Endothelial cell of umbilical vein (primary cell): ENCODE data around the gene NAMPT. TPM values are rescaled to one million over a fixed set of nuclear protein-coding genes. Genes with fewer than 3 reads are reported as not detected.

Experiments used
- BruUV-seq: library from RNA; stranded (reverse); fragments of 400-500 nt; replicated peaks from 2 replicates; lab custom pipeline; 2021; lab: Mats Ljungman, UMichigan
- CTCF ChIA-PET: fragments of 300-600, 350-600 bp; sonication (Branson Sonifier 250); formaldehyde crosslinking; loops from one replicate; lab custom pipeline; 2021; ENCODE audit warnings: antibody characterized with exemption, inconsistent platforms; lab: Charles Lee
- POLR2A ChIA-PET: fragments of 300-600, 350-600 bp; sonication (Branson Sonifier 250); formaldehyde crosslinking; loops from one replicate; lab custom pipeline; 2021; ENCODE audit warnings: antibody characterized with exemption, inconsistent platforms; lab: Charles Lee
- DNase-seq: peaks from one replicate; pipeline ENCODE4 v3.0.0-alpha.2; 2011; ENCODE audit warnings: low read depth, low spot score
- FAIRE-seq: peaks from 2 replicates; lab custom pipeline; 2011; peaks lifted over from hg19 to GRCh38; lab: Jason Lieb, UNC
- H2AFZ ChIP-seq: 2 replicates; pipeline ENCODE4 v1.6.0; 2012; ENCODE audit warnings: low read depth, low read length, control low read depth, inconsistent platforms
- H3K27ac ChIP-seq: 2 replicates; pipeline ENCODE4 v1.5.1; 2011; ENCODE audit warnings: low read depth, mild to moderate bottlenecking, control low read depth, low read length, moderate library complexity; ENCODE audit not compliant: insufficient read depth
- H3K27me3 ChIP-seq, 2 experiments: 2 replicates each; pipeline versions ENCODE4 v1.6.0 to v1.6.1; 2011; ENCODE audit warnings: low read length in 2 of 2, mixed read lengths in 1 of 2; ENCODE audit not compliant: control insufficient read depth in 2 of 2, insufficient read depth in 2 of 2
- H3K36me3 ChIP-seq, 2 experiments: 2 replicates in 1 of 2; 3 replicates in 1 of 2; pipeline ENCODE4 v1.5.1; 2011; ENCODE audit warnings: low read length in 2 of 2, mild to moderate bottlenecking in 1 of 2, moderate library complexity in 1 of 2; ENCODE audit not compliant: control insufficient read depth in 2 of 2, insufficient read depth in 2 of 2; ENCODE audit errors: extremely low read depth in 1 of 2
- H3K4me1 ChIP-seq: 3 replicates; pipeline ENCODE4 v1.5.1; 2011; ENCODE audit warnings: mild to moderate bottlenecking, low read length; ENCODE audit not compliant: control insufficient read depth, insufficient read depth; ENCODE audit errors: extremely low read depth
- H3K4me2 ChIP-seq: 2 replicates; pipeline ENCODE4 v1.6.1; 2011; ENCODE audit warnings: low read length, control low read depth, mixed read lengths; ENCODE audit not compliant: insufficient read depth
- H3K4me3 ChIP-seq, 3 experiments: fragments of 200-600 bp in 1 of 3; sonication (generic), shearing (Covaris generic) in 1 of 3; replicated peaks in 1 of 3; 2 replicates each; pipeline ENCODE4 v1.5.1; 2011 to 2016; ENCODE audit warnings: control low read depth in 3 of 3, low read length in 3 of 3, mild to moderate bottlenecking in 2 of 3, inconsistent platforms in 1 of 3, low read depth in 1 of 3, moderate library complexity in 1 of 3; ENCODE audit not compliant: insufficient read depth in 1 of 3
- H3K79me2 ChIP-seq: 2 replicates; pipeline ENCODE4 v1.6.0; 2012; ENCODE audit warnings: low read length, inconsistent platforms; ENCODE audit not compliant: control insufficient read depth, insufficient read depth
- H3K9ac ChIP-seq: replicated peaks from 2 replicates; pipeline ENCODE3; 2011; ENCODE audit warnings: low read length, control low read depth; ENCODE audit not compliant: insufficient read depth; ENCODE audit errors: extremely low read depth
- H3K9me1 ChIP-seq: replicated peaks from 3 replicates; pipeline ENCODE4 v1.6.0; 2011; ENCODE audit warnings: mild to moderate bottlenecking, low read length; ENCODE audit not compliant: control insufficient read depth, insufficient read depth; ENCODE audit errors: extremely low read depth
- H3K9me3 ChIP-seq: replicated peaks from 2 replicates; pipeline ENCODE4 v1.5.1; 2012; ENCODE audit warnings: low read length, inconsistent platforms; ENCODE audit not compliant: control insufficient read depth, insufficient read depth
- H4K20me1 ChIP-seq: replicated peaks from 2 replicates; pipeline ENCODE3; 2011; ENCODE audit warnings: mild to moderate bottlenecking, low read length; ENCODE audit not compliant: control insufficient read depth, insufficient read depth; ENCODE audit errors: extremely low read depth
- CTCF ChIP-seq, 2 donors: IDR thresholded peaks; 1 replicate in 1 of 2; 2 replicates in 1 of 2; pipeline ENCODE4 v1.5.1; 2011; ENCODE audit warnings: low read length in 2 of 2, mild to moderate bottlenecking in 2 of 2, moderate library complexity in 2 of 2, control low read depth in 1 of 2, inconsistent platforms in 1 of 2, low read depth in 1 of 2; ENCODE audit not compliant: insufficient read depth in 1 of 2; ENCODE audit errors: extremely low read depth in 1 of 2
- EZH2 ChIP-seq: IDR thresholded peaks from 2 replicates; pipeline ENCODE4 v1.6.1; 2012; ENCODE audit warnings: borderline replicate concordance, low read depth, mild to moderate bottlenecking, moderate library complexity, low read length, inconsistent platforms; ENCODE audit not compliant: severe bottlenecking
- FOS ChIP-seq: IDR thresholded peaks from 2 replicates; pipeline ENCODE4 v1.6.1; 2011; ENCODE audit warnings: mild to moderate bottlenecking, low read length, moderate library complexity, borderline replicate concordance; ENCODE audit not compliant: insufficient read depth
- GATA2 ChIP-seq: IDR thresholded peaks from 2 replicates; pipeline ENCODE4 v1.7.0; 2011; ENCODE audit warnings: low read depth, mild to moderate bottlenecking, moderate library complexity, mixed read lengths, low read length; ENCODE audit not compliant: insufficient read length, insufficient read depth
- JUN ChIP-seq: IDR thresholded peaks from 2 replicates; pipeline ENCODE4 v1.6.1; 2011; ENCODE audit warnings: borderline replicate concordance, low read depth; ENCODE audit not compliant: insufficient read length, insufficient read depth
- MAX ChIP-seq: IDR thresholded peaks from 2 replicates; pipeline ENCODE4 v1.6.1; 2011; ENCODE audit not compliant: insufficient read depth, insufficient read length
- POLR2A ChIP-seq: IDR thresholded peaks from 2 replicates; pipeline ENCODE4 v1.6.1; 2012; ENCODE audit warnings: low read depth, mild to moderate bottlenecking, control low read depth, low read length
- dilution Hi-C: fragments of 300-500 bp; cut with MboI; formaldehyde crosslinking; loops from one replicate; pipeline ENCODE4 v1.15.0; 2019; ENCODE audit warnings: low sequenced_read_pairs; ENCODE audit not compliant: extremely low pct_ligation_motif_present
- intact Hi-C: fragments of 100-400 bp; cut with micrococcal nuclease; formaldehyde crosslinking; loops from one replicate; pipeline ENCODE4 v1.10.0; 2022
- polyA plus RNA-seq, 4 experiments: library from polyadenylated mRNA; depleted of rRNA in 3 of 4; stranded (reverse) in 3 of 4; unstranded in 1 of 4; fragments of >200 nt; gene quantifications; 2 replicates each; pipeline versions ENCODE4 v1.2.1 to v1.2.3, GENCODE V29; 2011 to 2012; ENCODE audit warnings: missing spikeins in 1 of 4
- total RNA-seq: library from RNA; stranded (reverse); gene quantifications from 2 replicates; pipeline ENCODE4 v1.2.3, GENCODE V29; 2021

The NAMPT gene
- total and polyA plus RNA-seq, 2 donors (not counting 3 experiments of a cell fraction or from before 2014, with no cell fraction given), result 17.5 to 133 TPM

- FAIRE-seq, result no peak
- H3K36me3 ChIP-seq, result peaks cover 9 to 13% of the 10 kb centered on the region in 2 experiments
- intact Hi-C loops, result no loop called here
- no peaks in the 10 kb centered on the region for H3K9me1 ChIP-seq
- no peak overlapping the region for H3K4me3 ChIP-seq
- ChIA-PET CTCF (interaction anchor here (0.8 to 3.3 kb wide), 10 partner anchors 10 to 458 kb away, joined by 3 to 38 read pairs (median 4); no protein-coding TSS in a partner anchor), POLR2A (interaction anchor here (1.4 kb wide), 1 partner anchor 63 kb away, joined by 3 read pairs; no protein-coding TSS in a partner anchor)
- H4K20me1 ChIP-seq, result peaks cover 9% of the 10 kb centered on the region
- no peaks in the 10 kb centered on the region for H3K27me3 ChIP-seq
- no TSS peak for BruUV-seq
- no peak overlapping the region for H3K27ac ChIP-seq
- no peak for TF ChIP-seq CTCF (IDR thresholded peaks at IDR 0.05; ENCODE audit: extremely low read depth in 1 of 2, insufficient read depth in 1 of 2, low read depth in 1 of 2, low read length in 2 of 2)
- TF ChIP-seq JUN, result no peak
- no peak for TF ChIP-seq MAX
- TF ChIP-seq POLR2A, result no peak
- TF ChIP-seq GATA2, result no peak
- TF ChIP-seq FOS, result no peak
- no peak for TF ChIP-seq EZH2
- no peak overlapping the region for H3K9ac ChIP-seq
- peak overlapping the region; percentile 25 for H3K4me2 ChIP-seq
- dilution Hi-C loops, result no loop called here
- H2AFZ ChIP-seq, result no peak overlapping the region
- DNase-seq, result no peak
- H3K79me2 ChIP-seq, result peaks cover 91% of the 10 kb centered on the region
- no peaks in the 10 kb centered on the region for H3K9me3 ChIP-seq
- H3K4me1 ChIP-seq, result peaks cover 38% of the 10 kb centered on the region
These were observed 5.2 kb downstream of the NAMPT start for GRCh38 chr7:106279425-106280197.
